Sigmoid colon (tissue), 4 donors: ENCODE data around the gene CCDC192.

Source experiments
- CTCF ChIP-seq, 4 experiments: fragments of 450-650 bp in 3 of 4; fragments of 200-600 bp in 1 of 4; IDR thresholded peaks; one replicate each; pipeline ENCODE4 v1.5.1; 2016 to 2019; ENCODE audit warnings: antibody characterized with exemption in 4 of 4, mild to moderate bottlenecking in 3 of 4, moderate library complexity in 2 of 4
- EP300 ChIP-seq, 4 donors: sonication (generic); formaldehyde crosslinking; IDR thresholded peaks; one replicate each; pipeline ENCODE4 v1.6.1; 2017; ENCODE audit warnings: antibody characterized with exemption in 4 of 4
- POLR2A ChIP-seq, 2 donors: fragments of 450-650 bp; IDR thresholded peaks; one replicate each; pipeline ENCODE4 v1.6.1; 2016; ENCODE audit warnings: antibody characterized with exemption in 2 of 2, mild to moderate bottlenecking in 2 of 2, moderate library complexity in 2 of 2
- POLR2AphosphoS5 ChIP-seq, 4 donors: sonication (generic); formaldehyde crosslinking; IDR thresholded peaks; one replicate each; pipeline ENCODE4 v1.6.1; 2017; ENCODE audit warnings: antibody characterized with exemption in 4 of 4

- TF ChIP-seq EP300 (IDR thresholded peaks at IDR 0.05) (no peak), CTCF (IDR thresholded peaks at IDR 0.05) (no peak), POLR2A (IDR thresholded peaks at IDR 0.05) (no peak), POLR2AphosphoS5 (IDR thresholded peaks at IDR 0.05) (no peak)
Observed at GRCh38 chr5:127887282-127887681, 184.1 kb downstream of the CCDC192 start.
